ENCODE measurements around the gene SUN1. TPM values are rescaled to one million over a fixed set of nuclear protein-coding genes. Genes with fewer than 3 reads are reported as not detected.
A peak's percentile ranks its signal among the peaks of the same experiment; 100 is the strongest.

Gene SUN1
- total and polyA plus RNA-seq, 4 donors, result 24.8 to 162 (median 40.1) TPM

- Histone ChIP-seq H3K27ac (ENCODE audit: low read depth in 1 of 2, low read length in 2 of 2) (peak overlapping the region; percentile 57 to 76), H3K9ac (ENCODE audit: low read depth in 1 of 2, low read length in 2 of 2) (peak overlapping the region in 1 of 2 donors; percentile 9), H3K4me3 (ENCODE audit: low read depth in 1 of 3, low read length in 3 of 3) (no peak overlapping the region), H3K36me3 (ENCODE audit: control insufficient read depth in 4 of 4, insufficient read depth in 3 of 4, low read depth in 1 of 4, low read length in 3 of 4) (peaks cover 0 to 3% (median 0%) of the 10 kb centered on the region in 4 donors), H3K27me3 (ENCODE audit: control insufficient read depth in 4 of 4, insufficient read depth in 4 of 4, low read length in 3 of 4) (no peaks in the 10 kb centered on the region), H3K4me1 (ENCODE audit: control insufficient read depth in 4 of 4, insufficient read depth in 4 of 4, low read length in 3 of 4) (peaks cover 47 to 90% (median 67%) of the 10 kb centered on the region in 4 donors), H3K9me3 (ENCODE audit: control insufficient read depth in 4 of 4, low read length in 3 of 4) (no peaks in the 10 kb centered on the region)
- no peak for TF ChIP-seq ZBTB33 (IDR thresholded peaks at IDR 0.05)
- TF ChIP-seq YY1 (IDR thresholded peaks at IDR 0.05), result no peak
- TF ChIP-seq REST (IDR thresholded peaks at IDR 0.05), result no peak
- TF ChIP-seq MAX (IDR thresholded peaks at IDR 0.05), result no peak
- no peak for TF ChIP-seq ATF3 (IDR thresholded peaks at IDR 0.05)
- TF ChIP-seq FOXA1 (IDR thresholded peaks at IDR 0.05), result no peak
- WGBS, result 69% methylated on average over 31 of the region's 31 CpGs
- DNase-seq (ENCODE audit: low spot score), result no peak
Measured at GRCh38 chr7:884191-885003, 52.1 kb downstream of the SUN1 start.

DNA sequence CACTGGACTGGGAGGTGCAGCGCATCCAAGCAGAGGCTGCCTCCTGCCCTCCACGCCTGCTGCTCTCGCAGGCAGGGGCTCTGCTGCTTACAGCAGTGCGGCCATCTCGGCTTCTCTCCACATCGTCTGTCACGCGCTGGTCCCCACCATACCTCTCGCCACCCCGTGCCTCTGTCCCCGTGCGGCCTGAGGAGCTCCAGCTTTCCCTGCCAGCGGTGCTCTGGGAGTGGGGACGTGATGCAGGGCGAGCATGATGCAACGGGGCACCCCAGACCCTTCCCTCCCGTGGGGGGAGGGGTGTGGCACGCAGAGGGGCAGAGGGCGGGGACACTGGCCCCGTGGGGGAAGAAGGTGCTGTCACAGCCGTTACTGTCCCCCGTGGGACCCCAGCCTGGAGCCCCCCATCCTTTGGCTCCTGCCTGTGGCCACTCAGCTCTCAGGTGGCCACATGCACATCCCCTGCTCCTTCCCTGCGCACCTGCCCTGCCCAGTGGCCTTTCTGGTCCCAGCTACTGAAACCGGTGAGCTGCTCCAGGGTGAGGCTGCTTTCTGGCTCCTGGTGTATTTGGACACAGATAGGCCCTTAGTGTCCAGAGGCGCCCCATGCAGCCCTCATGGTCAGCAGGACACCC lies 53.1 kb downstream of the SUN1 start:
- H3K9ac ChIP-seq (ENCODE audit: low read depth in 1 of 2, low read length in 2 of 2), result no peak overlapping the region
- H3K27me3 ChIP-seq (ENCODE audit: control insufficient read depth in 4 of 4, insufficient read depth in 4 of 4, low read length in 3 of 4), result no peaks in the 10 kb centered on the region
- 88% methylated on average over 25 of the region's 25 CpGs for WGBS
- no peak for DNase-seq (ENCODE audit: low spot score)
- H3K9me3 ChIP-seq (ENCODE audit: control insufficient read depth in 4 of 4, low read length in 3 of 4), result no peaks in the 10 kb centered on the region
- H3K4me3 ChIP-seq (ENCODE audit: low read depth in 1 of 3, low read length in 3 of 3), result no peak overlapping the region
- peak overlapping the region; percentile 14 to 84 for H3K27ac ChIP-seq (ENCODE audit: low read depth in 1 of 2, low read length in 2 of 2)
- peaks cover 0 to 3% (median 2%) of the 10 kb centered on the region in 4 donors for H3K36me3 ChIP-seq (ENCODE audit: control insufficient read depth in 4 of 4, insufficient read depth in 3 of 4, low read depth in 1 of 4, low read length in 3 of 4)
- H3K4me1 ChIP-seq (ENCODE audit: control insufficient read depth in 4 of 4, insufficient read depth in 4 of 4, low read length in 3 of 4), result peaks cover 45 to 80% (median 61%) of the 10 kb centered on the region in 4 donors
- TF ChIP-seq EGR1 (IDR thresholded peaks at IDR 0.05; ENCODE audit: low read depth in 2 of 2) (no peak), ZBTB33 (IDR thresholded peaks at IDR 0.05) (no peak), REST (IDR thresholded peaks at IDR 0.05) (no peak), JUND (IDR thresholded peaks at IDR 0.05) (no peak), RAD21 (IDR thresholded peaks at IDR 0.05) (no peak), CTCF (IDR thresholded peaks at IDR 0.05; ENCODE audit: low read depth, low read length, missing input control) (no peak), RXRA (IDR thresholded peaks at IDR 0.05) (no peak), GABPA (IDR thresholded peaks at IDR 0.05 in 1 of 2, conservative IDR thresholded peaks at IDR 0.05 in 1 of 2) (no peak), MAX (IDR thresholded peaks at IDR 0.05) (no peak), FOXA2 (IDR thresholded peaks at IDR 0.05) (no peak), HNF4G (IDR thresholded peaks at IDR 0.05) (no peak), YY1 (IDR thresholded peaks at IDR 0.05) (no peak), HNF4A (conservative IDR thresholded peaks at IDR 0.05) (no peak)
